CD14-positive monocyte (primary cell): ENCODE results near the gene RBFOX1. TPM values are rescaled to one million over a fixed set of nuclear protein-coding genes. Genes with fewer than 3 reads are reported as not detected.

Source experiments
- DNase-seq, 3 donors: peaks; one replicate each; pipeline ENCODE4 v3.0.0-alpha.2; 2011 to 2022
- H2AFZ ChIP-seq: 2 replicates; pipeline ENCODE4 v1.6.0; 2012; ENCODE audit warnings: mild to moderate bottlenecking, low read depth, low read length, inconsistent platforms; ENCODE audit not compliant: insufficient read depth, poor library complexity, severe bottlenecking
- H3K27ac ChIP-seq, 2 donors: 1 replicate in 1 of 2; 2 replicates in 1 of 2; pipeline ENCODE4 v1.5.1; 2012 to 2013; ENCODE audit warnings: low read length in 2 of 2, control low read depth in 1 of 2, inconsistent platforms in 1 of 2, low read depth in 1 of 2, mild to moderate bottlenecking in 1 of 2
- H3K27me3 ChIP-seq, 2 donors: one replicate each; pipeline versions ENCODE4 v1.6.0 to v1.6.1; 2011 to 2013; ENCODE audit warnings: low read length in 2 of 2; ENCODE audit not compliant: control insufficient read depth in 2 of 2, insufficient read depth in 2 of 2
- H3K36me3 ChIP-seq, 2 donors: replicated peaks in 1 of 2; 1 replicate in 1 of 2; 2 replicates in 1 of 2; pipeline versions ENCODE4 v1.5.1 to v1.6.1; 2012 to 2013; ENCODE audit warnings: low read length in 2 of 2, control low read depth in 1 of 2, inconsistent platforms in 1 of 2, mild to moderate bottlenecking in 1 of 2; ENCODE audit not compliant: insufficient read depth in 2 of 2, control insufficient read depth in 1 of 2
- H3K4me1 ChIP-seq, 2 donors: 1 replicate in 1 of 2; 2 replicates in 1 of 2; pipeline versions ENCODE4 v1.5.1 to v1.6.1; 2012 to 2013; ENCODE audit warnings: low read length in 2 of 2, control low read depth in 1 of 2, inconsistent platforms in 1 of 2, mild to moderate bottlenecking in 1 of 2, moderate library complexity in 1 of 2; ENCODE audit not compliant: insufficient read depth in 2 of 2, control insufficient read depth in 1 of 2
- H3K4me2 ChIP-seq: replicated peaks from 2 replicates; pipeline ENCODE3; 2012; ENCODE audit warnings: low read length, moderate library complexity, mild to moderate bottlenecking; ENCODE audit not compliant: poor library complexity, severe bottlenecking; ENCODE audit errors: extremely low read depth
- H3K4me3 ChIP-seq, 3 experiments: fragments of 200-600 bp in 1 of 3; sonication (generic) in 1 of 3; replicated peaks in 1 of 3; 1 replicate in 2 of 3; 2 replicates in 1 of 3; pipeline ENCODE4 v1.5.1; 2011 to 2013; ENCODE audit warnings: low read length in 3 of 3, mild to moderate bottlenecking in 3 of 3, control low read depth in 2 of 3, low read depth in 2 of 3, inconsistent platforms in 1 of 3, moderate library complexity in 1 of 3
- H3K79me2 ChIP-seq: 2 replicates; pipeline ENCODE4 v1.6.0; 2012; ENCODE audit warnings: mild to moderate bottlenecking, control low read depth, inconsistent platforms, low read length, moderate library complexity; ENCODE audit not compliant: insufficient read depth
- H3K9ac ChIP-seq: 2 replicates; pipeline ENCODE4 v1.6.0; 2017; ENCODE audit warnings: low read length, mild to moderate bottlenecking; ENCODE audit not compliant: insufficient read depth, poor library complexity, severe bottlenecking
- H3K9me3 ChIP-seq, 2 donors: replicated peaks in 1 of 2; 1 replicate in 1 of 2; 2 replicates in 1 of 2; pipeline versions ENCODE4 v1.5.1 to v1.6.1; 2012 to 2013; ENCODE audit warnings: low read length in 2 of 2, control low read depth in 1 of 2; ENCODE audit not compliant: control insufficient read depth in 1 of 2, insufficient read depth in 1 of 2
- H4K20me1 ChIP-seq: 2 replicates; pipeline ENCODE4 v1.6.0; 2012; ENCODE audit warnings: mild to moderate bottlenecking, low read length, control low read depth, moderate library complexity; ENCODE audit not compliant: insufficient read depth
- H3K27ac Mint-ChIP-seq, 7 donors: one replicate each; pipeline ENCODE4 v1.8.0; 2020; ENCODE audit warnings: mild to moderate bottlenecking in 7 of 7, mixed read lengths in 7 of 7, moderate library complexity in 6 of 7, inconsistent platforms in 2 of 7
- H3K27me3 Mint-ChIP-seq, 3 donors: one replicate each; pipeline ENCODE4 v1.8.0; 2021 to 2022; ENCODE audit warnings: low read depth in 3 of 3, mild to moderate bottlenecking in 3 of 3, mixed read lengths in 3 of 3, moderate library complexity in 3 of 3, inconsistent platforms in 1 of 3
- H3K36me3 Mint-ChIP-seq, 2 donors: one replicate each; pipeline ENCODE4 v1.8.0; 2020; ENCODE audit warnings: mixed read lengths in 2 of 2, inconsistent platforms in 1 of 2, mild to moderate bottlenecking in 1 of 2
- H3K4me1 Mint-ChIP-seq: one replicate; pipeline ENCODE4 v1.8.0; 2020; ENCODE audit warnings: mild to moderate bottlenecking, mixed read lengths
- H3K4me3 Mint-ChIP-seq, 2 donors: one replicate each; pipeline ENCODE4 v1.8.0; 2020; ENCODE audit warnings: mild to moderate bottlenecking in 2 of 2, mixed read lengths in 2 of 2, moderate library complexity in 1 of 2
- H3K9me3 Mint-ChIP-seq, 7 donors: one replicate each; pipeline ENCODE4 v1.8.0; 2020 to 2022; ENCODE audit warnings: mixed read lengths in 7 of 7, mild to moderate bottlenecking in 6 of 7, moderate library complexity in 6 of 7, inconsistent platforms in 2 of 7
- WGBS: methylation state at CpG from one replicate; pipeline ENCODE4 v1.1.5; 2013; ENCODE audit warnings: missing lambda C conversion rate; ENCODE audit not compliant: insufficient coverage; 5-methylcytosine and 5-hydroxymethylcytosine counted together
- intact Hi-C, 2 donors: fragments of 100-400 bp; cut with micrococcal nuclease; formaldehyde crosslinking; loops; one replicate each; pipeline versions ENCODE4 v1.15.0 to v1.15.1; 2023
- polyA plus RNA-seq, 3 donors: library from polyadenylated mRNA; depleted of rRNA in 1 of 3; unstranded in 2 of 3; stranded (reverse) in 1 of 3; fragments of 300-500 nt in 2 of 3; fragments of >200 nt in 1 of 3; fragmentation: Illumina TruSeq in 2 of 3; gene quantifications; 1 replicate in 2 of 3; 2 replicates in 1 of 3; pipeline ENCODE4 v1.2.3, GENCODE V29; 2012 to 2021
- TF ChIP-seq, protein P1 (sequence below): fragments of 200-600 bp; IDR thresholded peaks from one replicate; pipeline ENCODE4 v1.8.0; 2022; ENCODE audit warnings: antibody characterized with exemption, mild to moderate bottlenecking

RBFOX1 gene
- polyA plus RNA-seq, 3 donors: not detected

DNA sequence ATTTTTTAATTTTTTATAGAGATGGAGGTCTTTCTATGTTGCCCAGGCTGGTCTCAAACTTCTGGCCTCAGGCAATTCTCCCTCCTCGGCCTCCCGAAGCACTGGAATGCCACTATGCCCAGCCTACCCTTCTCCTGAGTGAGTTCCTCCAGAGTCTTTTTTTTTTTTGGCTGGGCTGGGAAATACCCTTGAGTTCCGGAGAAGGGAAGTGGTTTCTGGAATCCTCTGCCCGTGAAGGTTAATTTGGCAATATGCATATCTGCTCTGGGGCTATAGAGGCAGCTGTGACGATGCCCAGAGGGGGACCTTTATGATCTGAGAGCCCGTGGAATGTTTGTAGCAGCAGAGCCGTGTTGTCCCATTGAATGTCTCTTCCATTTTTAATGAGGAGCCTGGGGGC is 217.5 kb downstream of the RBFOX1 start:
- no peaks in the 10 kb centered on the region for H3K4me1 ChIP-seq
- 62% methylated on average over 3 of the region's 7 CpGs for WGBS

DNA sequence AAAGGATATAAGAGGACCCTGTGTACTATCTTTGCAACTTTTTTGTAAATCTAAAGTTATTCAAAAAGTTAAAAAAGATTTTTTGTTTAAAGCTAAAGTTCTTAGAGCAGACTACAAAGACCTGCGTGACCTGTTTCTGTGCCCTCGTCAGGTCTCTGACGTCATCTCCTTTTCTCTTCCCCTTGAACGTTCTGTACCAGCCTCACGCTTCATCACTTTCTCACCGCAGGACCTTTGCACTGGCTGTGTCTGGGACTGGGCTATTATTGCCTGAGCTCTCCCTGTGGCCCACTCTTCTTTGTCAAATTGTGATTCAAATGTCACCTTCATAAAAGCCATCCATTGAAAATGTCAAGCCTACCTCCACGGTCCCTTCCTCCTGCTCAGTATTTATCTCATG is 222.8 kb downstream of the RBFOX1 start:
- no peaks in the 10 kb centered on the region for H3K79me2 ChIP-seq
- H3K4me1 ChIP-seq: no peaks in the 10 kb centered on the region
- no peaks in the 10 kb centered on the region for H3K9me3 ChIP-seq
- TF ChIP-seq, protein P1, sequence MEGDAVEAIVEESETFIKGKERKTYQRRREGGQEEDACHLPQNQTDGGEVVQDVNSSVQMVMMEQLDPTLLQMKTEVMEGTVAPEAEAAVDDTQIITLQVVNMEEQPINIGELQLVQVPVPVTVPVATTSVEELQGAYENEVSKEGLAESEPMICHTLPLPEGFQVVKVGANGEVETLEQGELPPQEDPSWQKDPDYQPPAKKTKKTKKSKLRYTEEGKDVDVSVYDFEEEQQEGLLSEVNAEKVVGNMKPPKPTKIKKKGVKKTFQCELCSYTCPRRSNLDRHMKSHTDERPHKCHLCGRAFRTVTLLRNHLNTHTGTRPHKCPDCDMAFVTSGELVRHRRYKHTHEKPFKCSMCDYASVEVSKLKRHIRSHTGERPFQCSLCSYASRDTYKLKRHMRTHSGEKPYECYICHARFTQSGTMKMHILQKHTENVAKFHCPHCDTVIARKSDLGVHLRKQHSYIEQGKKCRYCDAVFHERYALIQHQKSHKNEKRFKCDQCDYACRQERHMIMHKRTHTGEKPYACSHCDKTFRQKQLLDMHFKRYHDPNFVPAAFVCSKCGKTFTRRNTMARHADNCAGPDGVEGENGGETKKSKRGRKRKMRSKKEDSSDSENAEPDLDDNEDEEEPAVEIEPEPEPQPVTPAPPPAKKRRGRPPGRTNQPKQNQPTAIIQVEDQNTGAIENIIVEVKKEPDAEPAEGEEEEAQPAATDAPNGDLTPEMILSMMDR: no peak
- H3K36me3 ChIP-seq: no peaks in the 10 kb centered on the region
- H2AFZ ChIP-seq: no peak overlapping the region
- H3K4me3 ChIP-seq: no peak overlapping the region
- intact Hi-C loops: loop anchor here in 1 of 2 donors (10.0 kb wide), 1 partner anchor 59 kb away; no protein-coding TSS in a partner anchor
- H3K27ac Mint-ChIP-seq: no peak overlapping the region
- peaks cover 0 to 4% (median 0%) of the 10 kb centered on the region in 7 donors for H3K9me3 Mint-ChIP-seq
- no peak for DNase-seq
- H3K4me3 Mint-ChIP-seq: no peak overlapping the region
- 88% methylated on average over 6 of the region's 7 CpGs for WGBS
- H4K20me1 ChIP-seq: no peaks in the 10 kb centered on the region
- H3K36me3 Mint-ChIP-seq: no peaks in the 10 kb centered on the region
- no peak overlapping the region for H3K4me2 ChIP-seq
- no peak overlapping the region for H3K9ac ChIP-seq
- H3K27me3 Mint-ChIP-seq: peaks cover 0 to 2% (median 1%) of the 10 kb centered on the region in 3 donors
- H3K27me3 ChIP-seq: no peaks in the 10 kb centered on the region
- H3K4me1 Mint-ChIP-seq: no peaks in the 10 kb centered on the region
- no peak overlapping the region for H3K27ac ChIP-seq

More for the DNA sequence above, 217.5 kb downstream of the RBFOX1 start:
- H3K9ac ChIP-seq: no peak overlapping the region
- H3K4me3 ChIP-seq: no peak overlapping the region
- Mint-ChIP-seq H3K9me3 (peaks cover 0 to 6% (median 0%) of the 10 kb centered on the region in 7 donors), H3K36me3 (no peaks in the 10 kb centered on the region), H3K27ac (no peak overlapping the region), H3K4me3 (no peak overlapping the region), H3K4me1 (no peaks in the 10 kb centered on the region), H3K27me3 (peaks cover 0 to 2% (median 1%) of the 10 kb centered on the region in 3 donors)
- H3K79me2 ChIP-seq: no peaks in the 10 kb centered on the region
- TF ChIP-seq, protein P1: no peak
- H3K27me3 ChIP-seq: no peaks in the 10 kb centered on the region
- H4K20me1 ChIP-seq: no peaks in the 10 kb centered on the region
- DNase-seq: no peak
- intact Hi-C loops: loop anchor here in 1 of 2 donors (10.0 kb wide), 1 partner anchor 65 kb away; no protein-coding TSS in a partner anchor
- no peak overlapping the region for H2AFZ ChIP-seq
- no peaks in the 10 kb centered on the region for H3K36me3 ChIP-seq
- no peak overlapping the region for H3K27ac ChIP-seq
- no peak overlapping the region for H3K4me2 ChIP-seq
- H3K9me3 ChIP-seq: no peaks in the 10 kb centered on the region
